HEK293T (cell line): ENCODE measurements around the gene NEK9.

Experiments
- CTCF ChIA-PET: fragments of 350-600 bp; formaldehyde crosslinking; extraction: SDS; loops from one replicate; lab custom pipeline; 2021; ENCODE audit warnings: antibody characterized with exemption, inconsistent platforms; lab: Yijun Ruan, JAX
- POLR2A ChIA-PET: fragments of 350-600 bp; formaldehyde crosslinking; extraction: SDS; loops from one replicate; lab custom pipeline; 2020; ENCODE audit warnings: antibody characterized with exemption, inconsistent platforms; lab: Yijun Ruan, JAX
- DNase-seq: peaks from one replicate; pipeline ENCODE4 v3.0.0; 2012; ENCODE audit warnings: mixed read lengths; ENCODE audit errors: extremely low spot score
- ARNT ChIP-seq: fragments of 450-650 bp; IDR thresholded peaks from 2 replicates; pipeline ENCODE4 v1.6.1; 2017; ENCODE audit warnings: mild to moderate bottlenecking
- BHLHE40 ChIP-seq: fragments of 450-650 bp; IDR thresholded peaks from 2 replicates; pipeline ENCODE4 v1.6.1; 2016; ENCODE audit warnings: mild to moderate bottlenecking, moderate library complexity, borderline replicate concordance
- CTBP1 ChIP-seq: fragments of 450-650 bp; IDR thresholded peaks from 2 replicates; pipeline ENCODE4 v1.6.1; 2016; ENCODE audit warnings: borderline replicate concordance
- ELF4 ChIP-seq: fragments of 450-650 bp; IDR thresholded peaks from 2 replicates; pipeline ENCODE4 v1.6.1; 2017; ENCODE audit warnings: antibody characterized with exemption
- FOXA1 ChIP-seq: fragments of 450-650 bp; IDR thresholded peaks from 2 replicates; pipeline ENCODE4 v1.6.1; 2016; ENCODE audit warnings: mild to moderate bottlenecking
- FOXK2 ChIP-seq: fragments of 450-650 bp; IDR thresholded peaks from 2 replicates; pipeline ENCODE4 v1.6.1; 2016; ENCODE audit warnings: mild to moderate bottlenecking
- FOXM1 ChIP-seq: fragments of 450-650 bp; IDR thresholded peaks from 2 replicates; pipeline ENCODE4 v1.6.1; 2017; ENCODE audit warnings: mild to moderate bottlenecking, borderline replicate concordance
- HDGF ChIP-seq: fragments of 450-650 bp; IDR thresholded peaks from 2 replicates; pipeline ENCODE4 v1.6.1; 2017; ENCODE audit warnings: antibody characterized with exemption, borderline replicate concordance
- L3MBTL2 ChIP-seq: fragments of 450-650 bp; conservative IDR thresholded peaks from 2 replicates; pipeline ENCODE4 v1.6.1; 2016; ENCODE audit warnings: mild to moderate bottlenecking
- LEF1 ChIP-seq: fragments of 450-650 bp; IDR thresholded peaks from 2 replicates; pipeline ENCODE4 v1.6.1; 2017; ENCODE audit warnings: mild to moderate bottlenecking, borderline replicate concordance
- NFRKB ChIP-seq: fragments of 450-650 bp; IDR thresholded peaks from 2 replicates; pipeline ENCODE4 v1.6.1; 2016; ENCODE audit warnings: mild to moderate bottlenecking, moderate library complexity
- SP1 ChIP-seq: fragments of 450-650 bp; IDR thresholded peaks from 2 replicates; pipeline ENCODE4 v1.6.1; 2017
- SUZ12 ChIP-seq: fragments of 450-650 bp; IDR thresholded peaks from 2 replicates; pipeline ENCODE4 v1.6.1; 2016; ENCODE audit warnings: mild to moderate bottlenecking
- TARDBP ChIP-seq: fragments of 450-650 bp; IDR thresholded peaks from 2 replicates; pipeline ENCODE4 v1.6.1; 2016
- ZNF384 ChIP-seq: fragments of 450-650 bp; IDR thresholded peaks from 2 replicates; pipeline ENCODE4 v1.6.1; 2016
- TF ChIP-seq, protein P1 (sequence below): fragments of 450-650 bp; IDR thresholded peaks from 2 replicates; pipeline ENCODE4 v1.6.1; 2016

Gene NEK9

DNA sequence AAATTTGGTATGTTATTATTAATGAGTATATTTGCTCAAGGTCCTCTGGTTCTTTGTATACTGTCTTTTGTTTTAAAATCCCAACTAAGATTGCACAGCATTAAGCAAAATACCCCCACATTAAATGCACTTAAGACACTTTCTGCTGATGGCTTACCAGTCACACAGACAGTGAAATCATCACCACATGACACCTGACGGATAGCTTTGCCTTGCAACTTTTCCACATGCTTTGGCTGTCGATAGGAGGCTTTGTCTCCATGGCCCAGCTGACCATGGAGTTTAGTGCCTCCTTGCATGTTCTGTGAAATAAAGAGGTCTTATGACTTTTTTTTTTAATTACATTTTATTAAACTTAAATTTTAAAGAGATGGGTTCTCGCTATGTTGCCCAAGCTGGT, 19.7 kb downstream of the NEK9 start:
- TF ChIP-seq LEF1, result no peak
- TF ChIP-seq ZNF384, result no peak
- TF ChIP-seq SP1, result no peak
- no peak for TF ChIP-seq SUZ12
- no peak for TF ChIP-seq ARNT
- TF ChIP-seq ELF4, result no peak
- TF ChIP-seq TARDBP, result no peak
- CTCF ChIA-PET, result no interaction called here
- no peak for DNase-seq
- POLR2A ChIA-PET, result interaction anchor here (0.6 kb wide), 1 partner anchor 20 kb away, joined by 3 read pairs; no protein-coding TSS in a partner anchor

DNA sequence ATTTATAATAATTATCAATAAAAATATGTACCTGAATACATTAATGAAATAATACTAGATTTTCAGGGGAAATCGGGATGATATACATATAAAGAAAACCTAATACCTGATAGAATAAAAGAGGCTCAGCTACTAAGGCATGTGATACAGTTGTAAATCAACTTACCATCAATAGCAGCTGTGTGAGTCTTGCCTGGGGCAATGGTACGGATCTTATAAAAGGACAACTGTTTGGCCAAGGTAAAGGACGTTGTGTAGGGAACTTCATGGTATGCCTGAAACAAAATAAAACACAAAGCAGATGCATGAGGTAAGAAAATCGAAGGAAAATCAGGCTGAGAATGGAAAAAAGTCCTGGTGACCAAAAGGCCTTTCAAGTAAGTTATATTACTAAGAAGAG, 25.4 kb downstream of the NEK9 start:
- TF ChIP-seq HDGF (no peak), FOXA1 (no peak), SUZ12 (no peak), LEF1 (no peak), SP1 (no peak), NFRKB (no peak), FOXK2 (no peak), ARNT (no peak), BHLHE40 (no peak), ZNF384 (no peak), CTBP1 (no peak), ELF4 (no peak), FOXM1 (no peak), L3MBTL2 (no peak), TARDBP (no peak)
- TF ChIP-seq, protein P1, sequence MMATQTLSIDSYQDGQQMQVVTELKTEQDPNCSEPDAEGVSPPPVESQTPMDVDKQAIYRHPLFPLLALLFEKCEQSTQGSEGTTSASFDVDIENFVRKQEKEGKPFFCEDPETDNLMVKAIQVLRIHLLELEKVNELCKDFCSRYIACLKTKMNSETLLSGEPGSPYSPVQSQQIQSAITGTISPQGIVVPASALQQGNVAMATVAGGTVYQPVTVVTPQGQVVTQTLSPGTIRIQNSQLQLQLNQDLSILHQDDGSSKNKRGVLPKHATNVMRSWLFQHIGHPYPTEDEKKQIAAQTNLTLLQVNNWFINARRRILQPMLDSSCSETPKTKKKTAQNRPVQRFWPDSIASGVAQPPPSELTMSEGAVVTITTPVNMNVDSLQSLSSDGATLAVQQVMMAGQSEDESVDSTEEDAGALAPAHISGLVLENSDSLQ, result no peak
- ChIA-PET CTCF (interaction anchor here (0.7 to 1.9 kb wide), 2 partner anchors 13 to 426 kb away, joined by 3 to 7 read pairs; no protein-coding TSS in a partner anchor), POLR2A (no interaction called here)
- no peak for DNase-seq

- no peak for DNase-seq
- CTCF ChIA-PET, result no interaction called here
- no peak for TF ChIP-seq ARNT
- no peak for TF ChIP-seq TARDBP
- no peak for TF ChIP-seq FOXA1
- no peak for TF ChIP-seq CTBP1
- TF ChIP-seq FOXM1, result no peak
- TF ChIP-seq FOXK2, result no peak
- TF ChIP-seq ELF4, result no peak
- no peak for TF ChIP-seq ZNF384
- no peak for TF ChIP-seq SP1
- TF ChIP-seq HDGF, result no peak
- no peak for TF ChIP-seq SUZ12
- TF ChIP-seq LEF1, result no peak
- TF ChIP-seq, protein P1, result no peak
- no peak for TF ChIP-seq L3MBTL2
- TF ChIP-seq BHLHE40, result no peak
- no peak for TF ChIP-seq NFRKB
- POLR2A ChIA-PET, result no interaction called here
Measured at GRCh38 chr14:75098682-75099081, 28.2 kb downstream of the NEK9 start.

GRCh38 chr14:75098212-75098611, 28.6 kb downstream of the NEK9 start:
- POLR2A ChIA-PET, result no interaction called here
- CTCF ChIA-PET, result no interaction called here
- no peak for DNase-seq
- no peak for TF ChIP-seq HDGF
- TF ChIP-seq NFRKB, result no peak
- no peak for TF ChIP-seq FOXK2
- no peak for TF ChIP-seq L3MBTL2
- TF ChIP-seq CTBP1, result no peak
- no peak for TF ChIP-seq SP1
- TF ChIP-seq TARDBP, result no peak
- TF ChIP-seq LEF1, result no peak
- no peak for TF ChIP-seq FOXM1
- TF ChIP-seq ZNF384, result no peak
- TF ChIP-seq ELF4, result no peak
- TF ChIP-seq FOXA1, result no peak
- TF ChIP-seq BHLHE40, result no peak

GRCh38 chr14:75096959-75097358, 29.9 kb downstream of the NEK9 start:
- CTCF ChIA-PET, result interaction anchor here (1.0 kb wide), 1 partner anchor 8 kb away, joined by 4 read pairs; no protein-coding TSS in a partner anchor
- TF ChIP-seq ARNT (no peak), NFRKB (no peak), ELF4 (no peak), LEF1 (no peak), CTBP1 (no peak)
- DNase-seq, result no peak
- POLR2A ChIA-PET, result no interaction called here

DNA sequence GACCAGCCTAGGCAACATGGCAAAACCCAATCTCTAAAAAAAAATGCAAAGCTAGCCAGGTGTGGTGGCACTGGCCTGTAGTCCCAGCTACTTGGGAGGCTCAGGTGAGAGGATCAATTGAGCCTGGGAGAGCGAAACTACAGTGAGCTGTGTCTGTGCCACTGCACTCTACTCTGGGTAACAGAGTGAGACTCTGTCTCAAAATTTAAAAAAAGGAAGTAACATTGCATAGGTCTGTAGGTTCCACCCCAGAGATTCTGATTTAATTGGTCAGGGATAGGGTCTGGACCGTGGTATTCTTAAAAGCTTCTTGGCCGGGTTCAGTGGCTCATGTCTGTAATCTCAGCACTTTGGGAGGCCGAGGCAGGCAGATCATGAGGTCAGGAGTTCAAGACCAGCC, 31.2 kb downstream of the NEK9 start:
- no peak for DNase-seq
- CTCF ChIA-PET, result interaction anchor here (0.6 kb wide), 1 partner anchor 217 kb away, joined by 6 read pairs; no protein-coding TSS in a partner anchor
- POLR2A ChIA-PET, result no interaction called here
- TF ChIP-seq FOXK2 (no peak), ELF4 (no peak), TARDBP (no peak), CTBP1 (no peak), FOXA1 (no peak), BHLHE40 (no peak), HDGF (no peak), ZNF384 (no peak), ARNT (no peak), SP1 (no peak)
- TF ChIP-seq, protein P1, result no peak
